ENCODE data around the gene PLA2G4A.

PLA2G4A gene

GRCh38 chr1:186802388-186802787 is 26.4 kb upstream of the PLA2G4A start:
- Histone ChIP-seq H3K4me2 (ENCODE audit: low read length) (no peak overlapping the region), H3K4me1 (ENCODE audit: control insufficient read depth, insufficient read depth, low read length) (no peaks in the 10 kb centered on the region), H3K9ac (ENCODE audit: low read depth, low read length) (no peak overlapping the region), H3K9me3 (replicated peaks; ENCODE audit: low read length) (no peaks in the 10 kb centered on the region), H3K4me3 (ENCODE audit: low read length) (no peak overlapping the region), H3K36me3 (ENCODE audit: insufficient read depth, low read length) (no peaks in the 10 kb centered on the region), H3K27me3 (ENCODE audit: control insufficient read depth, insufficient read depth, low read length) (no peaks in the 10 kb centered on the region)

GRCh38 chr1:186804679-186805078 is 24.1 kb upstream of the PLA2G4A start:
- Histone ChIP-seq H3K4me3 (ENCODE audit: low read length) (no peak overlapping the region), H3K4me2 (ENCODE audit: low read length) (no peak overlapping the region), H3K36me3 (ENCODE audit: insufficient read depth, low read length) (no peaks in the 10 kb centered on the region), H3K4me1 (ENCODE audit: control insufficient read depth, insufficient read depth, low read length) (no peaks in the 10 kb centered on the region), H3K27me3 (ENCODE audit: control insufficient read depth, insufficient read depth, low read length) (no peaks in the 10 kb centered on the region), H3K9me3 (replicated peaks; ENCODE audit: low read length) (no peaks in the 10 kb centered on the region), H3K9ac (ENCODE audit: low read depth, low read length) (no peak overlapping the region)

- Histone ChIP-seq H3K27me3 (ENCODE audit: control insufficient read depth, insufficient read depth, low read length) (no peaks in the 10 kb centered on the region), H3K4me3 (ENCODE audit: low read length) (no peak overlapping the region), H3K9ac (ENCODE audit: low read depth, low read length) (no peak overlapping the region), H3K36me3 (ENCODE audit: insufficient read depth, low read length) (no peaks in the 10 kb centered on the region), H3K4me2 (ENCODE audit: low read length) (no peak overlapping the region), H3K4me1 (ENCODE audit: control insufficient read depth, insufficient read depth, low read length) (no peaks in the 10 kb centered on the region), H3K9me3 (replicated peaks; ENCODE audit: low read length) (no peaks in the 10 kb centered on the region)
These were observed 22.3 kb upstream of the PLA2G4A start for GRCh38 chr1:186806477-186806876.

DNA sequence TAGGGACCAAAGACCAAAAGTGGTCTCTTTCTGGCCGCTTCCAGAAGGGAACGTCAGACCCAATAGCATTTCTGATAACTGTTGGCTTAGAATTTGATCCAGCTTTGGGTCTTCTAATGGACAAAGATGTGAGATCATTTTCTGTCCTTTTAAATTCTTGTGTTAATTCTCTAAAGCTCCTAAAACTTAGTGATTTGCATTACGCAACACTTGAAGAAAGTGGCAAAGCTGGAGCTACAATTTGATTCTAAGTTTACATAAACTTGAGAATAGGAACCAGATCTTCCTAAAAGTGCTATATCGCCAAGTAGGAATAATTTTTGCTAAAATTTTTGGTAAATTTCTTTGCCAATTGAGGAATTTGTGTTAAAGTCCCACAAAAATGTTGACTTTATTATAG is 21.6 kb upstream of the PLA2G4A start:
- Histone ChIP-seq H3K36me3 (ENCODE audit: insufficient read depth, low read length) (no peaks in the 10 kb centered on the region), H3K4me1 (ENCODE audit: control insufficient read depth, insufficient read depth, low read length) (no peaks in the 10 kb centered on the region), H3K4me2 (ENCODE audit: low read length) (no peak overlapping the region), H3K9me3 (replicated peaks; ENCODE audit: low read length) (no peaks in the 10 kb centered on the region), H3K9ac (ENCODE audit: low read depth, low read length) (no peak overlapping the region), H3K4me3 (ENCODE audit: low read length) (no peak overlapping the region), H3K27me3 (ENCODE audit: control insufficient read depth, insufficient read depth, low read length) (no peaks in the 10 kb centered on the region)

DNA sequence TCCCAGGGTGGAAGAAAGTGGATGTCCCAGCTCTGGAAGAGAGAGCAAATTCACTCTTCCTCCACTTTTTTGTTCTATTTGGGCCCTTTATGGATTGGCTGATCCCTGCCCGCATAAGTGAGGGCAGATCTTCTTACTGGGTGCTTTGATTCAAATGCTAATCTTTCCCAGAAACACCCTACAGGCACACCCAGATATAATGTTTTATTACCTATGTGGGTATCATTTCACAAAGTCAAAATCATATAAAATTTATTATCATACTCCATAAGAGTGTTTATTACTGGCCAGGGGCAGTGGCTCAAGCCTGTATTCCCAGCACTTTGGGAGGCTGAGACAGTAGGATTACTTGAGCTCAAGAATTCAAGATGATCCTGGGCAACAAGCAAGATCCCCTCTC is 16.9 kb upstream of the PLA2G4A start:
- Histone ChIP-seq H3K27me3 (ENCODE audit: control insufficient read depth, insufficient read depth, low read length) (no peaks in the 10 kb centered on the region), H3K4me2 (ENCODE audit: low read length) (no peak overlapping the region), H3K36me3 (ENCODE audit: insufficient read depth, low read length) (no peaks in the 10 kb centered on the region), H3K9ac (ENCODE audit: low read depth, low read length) (no peak overlapping the region), H3K4me3 (ENCODE audit: low read length) (no peak overlapping the region), H3K9me3 (replicated peaks; ENCODE audit: low read length) (no peaks in the 10 kb centered on the region), H3K4me1 (ENCODE audit: control insufficient read depth, insufficient read depth, low read length) (no peaks in the 10 kb centered on the region)

- H3K36me3 ChIP-seq (ENCODE audit: insufficient read depth, low read length): no peaks in the 10 kb centered on the region
- no peak overlapping the region for H3K4me2 ChIP-seq (ENCODE audit: low read length)
- H3K27me3 ChIP-seq (ENCODE audit: control insufficient read depth, insufficient read depth, low read length): no peaks in the 10 kb centered on the region
- H3K9ac ChIP-seq (ENCODE audit: low read depth, low read length): no peak overlapping the region
- H3K4me1 ChIP-seq (ENCODE audit: control insufficient read depth, insufficient read depth, low read length): no peaks in the 10 kb centered on the region
- no peak overlapping the region for H3K4me3 ChIP-seq (ENCODE audit: low read length)
- no peaks in the 10 kb centered on the region for H3K9me3 ChIP-seq (replicated peaks; ENCODE audit: low read length)
These were observed 16.2 kb upstream of the PLA2G4A start for GRCh38 chr1:186812570-186812969.

- Histone ChIP-seq H3K9me3 (replicated peaks; ENCODE audit: low read length) (no peaks in the 10 kb centered on the region), H3K36me3 (ENCODE audit: insufficient read depth, low read length) (no peaks in the 10 kb centered on the region), H3K27me3 (ENCODE audit: control insufficient read depth, insufficient read depth, low read length) (no peaks in the 10 kb centered on the region), H3K4me2 (ENCODE audit: low read length) (no peak overlapping the region), H3K4me1 (ENCODE audit: control insufficient read depth, insufficient read depth, low read length) (no peaks in the 10 kb centered on the region), H3K9ac (ENCODE audit: low read depth, low read length) (no peak overlapping the region), H3K4me3 (ENCODE audit: low read length) (no peak overlapping the region)
These were observed 15.3 kb upstream of the PLA2G4A start for GRCh38 chr1:186813420-186813819.

- Histone ChIP-seq H3K4me2 (ENCODE audit: low read length) (no peak overlapping the region), H3K4me1 (ENCODE audit: control insufficient read depth, insufficient read depth, low read length) (no peaks in the 10 kb centered on the region), H3K27me3 (ENCODE audit: control insufficient read depth, insufficient read depth, low read length) (no peaks in the 10 kb centered on the region), H3K9ac (ENCODE audit: low read depth, low read length) (no peak overlapping the region), H3K4me3 (ENCODE audit: low read length) (no peak overlapping the region), H3K36me3 (ENCODE audit: insufficient read depth, low read length) (no peaks in the 10 kb centered on the region), H3K9me3 (replicated peaks; ENCODE audit: low read length) (no peaks in the 10 kb centered on the region)
These were observed 9.6 kb upstream of the PLA2G4A start for GRCh38 chr1:186819126-186819525.

- no peaks in the 10 kb centered on the region for H3K9me3 ChIP-seq (replicated peaks; ENCODE audit: low read length)
- no peak overlapping the region for H3K9ac ChIP-seq (ENCODE audit: low read depth, low read length)
- H3K4me2 ChIP-seq (ENCODE audit: low read length): no peak overlapping the region
- no peaks in the 10 kb centered on the region for H3K4me1 ChIP-seq (ENCODE audit: control insufficient read depth, insufficient read depth, low read length)
- H3K36me3 ChIP-seq (ENCODE audit: insufficient read depth, low read length): no peaks in the 10 kb centered on the region
- H3K4me3 ChIP-seq (ENCODE audit: low read length): no peak overlapping the region
- no peaks in the 10 kb centered on the region for H3K27me3 ChIP-seq (ENCODE audit: control insufficient read depth, insufficient read depth, low read length)
These were observed 9.2 kb upstream of the PLA2G4A start for GRCh38 chr1:186819563-186819962.

GRCh38 chr1:186829686-186830587 is 1.2 kb downstream of the PLA2G4A start:
- H3K4me2 ChIP-seq (ENCODE audit: low read length): no peak overlapping the region
- H3K27me3 ChIP-seq (ENCODE audit: control insufficient read depth, insufficient read depth, low read length): no peaks in the 10 kb centered on the region
- H3K36me3 ChIP-seq (ENCODE audit: insufficient read depth, low read length): no peaks in the 10 kb centered on the region
- H3K4me1 ChIP-seq (ENCODE audit: control insufficient read depth, insufficient read depth, low read length): no peaks in the 10 kb centered on the region
- H3K9me3 ChIP-seq (replicated peaks; ENCODE audit: low read length): no peaks in the 10 kb centered on the region
- no peak overlapping the region for H3K4me3 ChIP-seq (ENCODE audit: low read length)
- no peak overlapping the region for H3K9ac ChIP-seq (ENCODE audit: low read depth, low read length)

DNA sequence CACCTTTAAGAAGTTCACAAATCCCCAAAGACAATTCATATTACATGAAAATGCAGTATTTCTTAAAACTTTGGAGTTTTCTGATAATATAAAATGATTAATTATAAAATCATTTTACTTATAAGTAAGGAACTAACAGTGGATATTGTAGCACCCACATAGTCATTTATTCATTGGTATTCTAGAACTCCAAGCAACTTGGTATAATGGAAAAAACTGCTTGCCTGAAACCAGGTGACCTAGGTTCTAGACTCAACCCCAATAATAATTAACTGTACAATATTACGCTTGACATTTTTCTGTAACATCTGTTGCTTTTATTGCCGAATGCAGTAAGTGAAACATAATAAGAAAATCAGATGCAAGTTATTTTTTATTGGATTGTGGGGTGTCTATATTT is 2.4 kb downstream of the PLA2G4A start:
- Histone ChIP-seq H3K4me1 (ENCODE audit: control insufficient read depth, insufficient read depth, low read length) (no peaks in the 10 kb centered on the region), H3K9ac (ENCODE audit: low read depth, low read length) (no peak overlapping the region), H3K9me3 (replicated peaks; ENCODE audit: low read length) (no peaks in the 10 kb centered on the region), H3K4me3 (ENCODE audit: low read length) (no peak overlapping the region), H3K36me3 (ENCODE audit: insufficient read depth, low read length) (no peaks in the 10 kb centered on the region), H3K4me2 (ENCODE audit: low read length) (no peak overlapping the region), H3K27me3 (ENCODE audit: control insufficient read depth, insufficient read depth, low read length) (no peaks in the 10 kb centered on the region)

- no peaks in the 10 kb centered on the region for H3K27me3 ChIP-seq (ENCODE audit: control insufficient read depth, insufficient read depth, low read length)
- no peaks in the 10 kb centered on the region for H3K36me3 ChIP-seq (ENCODE audit: insufficient read depth, low read length)
- H3K4me1 ChIP-seq (ENCODE audit: control insufficient read depth, insufficient read depth, low read length): no peaks in the 10 kb centered on the region
- H3K9ac ChIP-seq (ENCODE audit: low read depth, low read length): no peak overlapping the region
- no peaks in the 10 kb centered on the region for H3K9me3 ChIP-seq (replicated peaks; ENCODE audit: low read length)
- no peak overlapping the region for H3K4me3 ChIP-seq (ENCODE audit: low read length)
- no peak overlapping the region for H3K4me2 ChIP-seq (ENCODE audit: low read length)
These were observed 5.7 kb downstream of the PLA2G4A start for GRCh38 chr1:186834399-186834958.
